Activated T-cell treated with anti-CD3 and anti-CD28 coated beads for 24 hours (primary cell): ENCODE data around the gene MRPS12.

ENCODE experiments used
- DNase-seq: peaks from one replicate; pipeline ENCODE4 v3.0.0-alpha.2; 2020; ENCODE audit warnings: low read depth

MRPS12 gene

DNA sequence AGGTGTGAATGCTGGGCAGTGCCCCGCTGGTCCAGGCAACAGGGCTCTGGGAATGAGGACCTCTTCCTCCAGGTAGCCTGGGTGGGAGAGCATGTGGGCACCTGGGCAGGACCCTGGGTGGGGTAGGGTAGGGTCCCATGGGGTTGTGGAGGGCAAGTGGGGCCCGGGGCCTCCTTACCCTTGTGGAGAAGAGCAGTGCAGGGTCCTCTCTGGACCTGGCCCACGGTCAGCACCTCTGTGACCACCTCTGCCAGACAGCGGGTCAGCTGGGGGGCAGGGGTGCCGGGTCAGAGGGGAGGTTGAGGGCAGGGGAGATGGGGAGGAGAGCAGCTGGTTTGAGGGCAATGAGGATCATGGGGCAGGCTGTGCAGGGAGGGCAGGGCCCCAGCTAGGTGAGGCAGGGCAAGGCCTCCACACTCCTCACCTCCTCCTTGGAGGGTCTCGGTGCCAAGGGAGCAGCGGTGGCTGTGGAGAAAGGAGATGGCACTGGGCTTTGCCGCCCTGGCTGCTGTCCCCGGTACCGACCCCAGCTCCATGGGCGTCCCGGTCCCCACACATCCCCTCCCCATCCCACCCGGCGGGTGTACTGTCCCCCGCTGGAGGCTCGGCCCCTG, 19.2 kb upstream of the MRPS12 start:
- no peak for DNase-seq

DNA sequence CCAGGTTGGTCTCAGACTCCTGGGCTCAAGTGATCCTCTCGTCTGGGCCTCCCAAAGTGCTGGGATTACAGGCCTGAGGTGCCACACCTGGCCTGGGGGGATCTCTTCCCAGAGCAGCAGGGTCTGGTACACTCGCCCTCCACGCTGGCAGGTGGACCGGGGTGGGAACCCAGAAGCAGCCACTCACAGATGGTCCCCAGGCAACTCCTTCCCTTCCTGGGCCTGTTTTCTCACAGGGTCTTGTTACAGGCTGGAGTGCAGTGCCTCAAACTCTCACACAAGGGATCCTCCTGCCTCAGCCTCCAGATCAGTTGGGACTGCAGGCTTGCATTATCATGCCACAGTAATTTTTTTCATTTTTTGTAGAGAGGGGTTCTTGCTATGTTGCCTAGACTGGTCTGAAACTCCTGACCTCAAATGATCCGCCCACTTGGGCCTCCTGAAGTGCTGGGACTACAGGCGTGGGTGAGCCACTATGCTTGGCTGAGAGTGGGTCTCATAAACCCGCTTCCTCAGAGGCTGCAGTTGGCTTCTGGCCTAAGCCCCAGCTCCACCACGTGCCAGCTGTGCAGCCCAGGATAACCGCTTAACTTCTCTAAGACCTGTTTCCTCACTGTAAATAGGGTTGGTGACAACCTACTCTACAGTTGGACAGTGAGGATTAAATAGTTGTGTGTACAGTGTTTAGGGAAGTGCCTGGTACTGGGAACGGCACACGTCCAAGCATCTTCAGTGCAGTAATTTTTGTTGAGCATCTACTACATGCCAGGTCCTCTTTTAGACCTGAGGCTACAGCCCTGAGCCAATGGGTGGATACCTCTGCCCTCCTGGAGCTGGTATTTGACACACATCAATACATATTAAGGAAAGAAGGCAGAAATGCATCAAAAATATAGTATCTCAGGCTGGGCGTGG, 17.9 kb upstream of the MRPS12 start:
- DNase-seq, result no peak

DNA sequence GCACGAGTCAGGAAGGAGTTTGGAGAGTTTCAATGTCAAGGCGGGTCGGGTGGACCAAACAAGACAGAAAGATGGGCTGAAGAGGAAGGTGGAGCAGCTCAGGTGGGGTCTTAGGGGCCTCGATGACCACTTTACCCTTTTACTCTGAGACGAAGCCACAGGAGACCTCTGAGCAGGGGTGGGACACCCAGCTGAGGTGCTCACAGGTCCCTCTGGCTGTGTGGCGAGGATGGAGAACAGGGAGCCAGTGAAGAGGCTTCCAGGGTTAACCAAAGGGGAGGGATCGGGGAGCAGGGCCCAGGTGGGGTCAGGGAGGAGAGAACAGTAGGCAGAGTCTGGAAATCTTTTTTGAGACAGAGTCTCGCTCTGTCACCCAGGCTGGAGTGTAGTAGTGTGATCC, 16.8 kb upstream of the MRPS12 start:
- DNase-seq, result no peak

DNA sequence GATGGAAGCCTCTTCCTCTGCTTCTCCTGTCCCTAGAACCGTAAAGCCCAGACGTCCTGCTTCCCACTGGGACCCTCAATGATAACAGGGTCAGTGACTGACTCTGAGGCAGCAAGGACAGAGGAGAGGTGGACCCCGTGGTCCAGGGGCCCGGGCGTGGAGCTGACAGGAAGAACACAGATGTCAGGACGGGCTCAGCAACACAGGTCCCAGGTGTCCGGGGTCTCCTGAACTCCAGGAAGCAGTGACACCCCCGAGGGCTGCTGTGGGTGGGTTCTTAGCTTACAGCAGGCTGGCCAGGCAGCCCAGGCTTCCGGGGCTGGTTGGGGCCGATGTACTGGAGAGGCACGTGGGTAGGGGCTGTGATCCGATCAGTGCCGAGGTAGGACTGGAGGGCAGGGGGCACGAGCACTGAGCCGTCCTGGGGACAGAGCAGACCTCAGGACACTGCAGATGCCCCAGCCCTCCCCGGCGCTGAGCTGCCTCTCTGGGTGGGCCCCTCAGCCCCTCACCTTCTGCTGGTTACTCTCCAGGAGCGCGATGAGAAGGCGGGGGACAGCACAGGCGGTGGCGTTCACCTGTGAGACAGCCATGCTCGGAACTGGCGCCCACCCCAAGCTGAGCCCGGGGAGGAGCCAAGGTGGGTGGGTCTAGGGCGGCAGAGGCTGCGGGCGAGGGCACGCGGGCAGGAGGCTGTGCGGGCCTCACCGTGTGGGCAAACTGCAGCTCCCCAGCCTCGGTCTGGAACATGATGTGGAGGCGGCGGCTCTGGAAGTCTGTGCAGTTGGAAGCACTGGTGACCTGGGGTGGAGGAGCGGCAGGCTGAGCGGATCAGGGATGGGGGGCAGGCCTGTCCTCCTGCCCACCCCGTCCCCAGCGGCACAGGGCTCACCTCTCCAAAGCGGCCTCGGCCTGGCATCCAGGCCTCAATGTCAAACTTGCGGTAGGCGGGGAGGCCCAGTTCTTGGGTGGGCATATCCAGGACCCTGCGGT, 15.1 kb upstream of the MRPS12 start:
- DNase-seq, result no peak

DNA sequence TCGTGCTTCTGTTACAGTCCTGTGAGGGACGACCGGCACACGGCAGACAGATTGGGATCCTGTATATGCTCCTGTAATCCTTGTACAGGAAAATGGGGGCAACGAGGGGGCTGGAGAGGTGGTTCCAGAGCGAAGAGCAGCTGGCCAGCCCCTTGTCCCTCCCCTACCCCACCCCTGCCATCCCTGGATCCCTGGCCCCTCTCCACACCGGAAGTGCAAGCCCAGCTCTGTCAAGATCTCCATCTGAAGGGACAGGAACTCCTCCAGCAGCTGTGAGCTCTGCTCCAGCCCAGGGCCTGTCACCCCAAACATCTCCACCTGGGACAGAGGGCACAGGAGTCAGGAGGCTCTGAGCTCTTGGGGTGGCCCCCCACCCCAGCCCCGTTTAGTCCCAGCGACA, 13.2 kb upstream of the MRPS12 start:
- DNase-seq, result no peak

DNA sequence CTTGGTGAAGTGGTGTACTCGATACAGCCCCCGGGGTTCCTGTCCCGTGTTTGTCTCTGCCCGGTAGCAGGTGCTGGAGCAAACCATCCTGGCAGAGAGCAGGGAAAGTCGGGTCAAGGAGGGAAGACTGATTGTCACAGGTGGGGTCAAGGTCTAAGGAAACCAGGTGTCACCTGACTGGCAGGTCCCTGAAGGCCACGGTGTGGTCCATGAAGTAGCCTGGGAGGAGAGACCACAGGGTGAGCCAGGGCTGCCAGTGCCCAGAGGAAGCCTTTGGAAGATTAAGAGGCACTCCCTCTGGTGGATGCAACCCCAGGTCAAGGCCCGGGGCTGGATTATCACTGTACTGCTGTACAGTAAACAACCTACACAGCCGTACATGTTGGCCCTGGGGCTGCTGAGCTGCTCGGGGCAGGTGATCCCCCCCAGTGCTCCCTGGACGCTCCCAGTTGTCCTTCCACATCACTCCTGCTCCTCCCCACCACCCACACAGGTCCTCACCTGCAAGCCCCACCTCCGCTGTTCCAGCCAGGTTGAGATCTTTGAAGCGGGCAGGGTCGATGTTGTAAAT, 12.7 kb upstream of the MRPS12 start:
- DNase-seq, result no peak

DNA sequence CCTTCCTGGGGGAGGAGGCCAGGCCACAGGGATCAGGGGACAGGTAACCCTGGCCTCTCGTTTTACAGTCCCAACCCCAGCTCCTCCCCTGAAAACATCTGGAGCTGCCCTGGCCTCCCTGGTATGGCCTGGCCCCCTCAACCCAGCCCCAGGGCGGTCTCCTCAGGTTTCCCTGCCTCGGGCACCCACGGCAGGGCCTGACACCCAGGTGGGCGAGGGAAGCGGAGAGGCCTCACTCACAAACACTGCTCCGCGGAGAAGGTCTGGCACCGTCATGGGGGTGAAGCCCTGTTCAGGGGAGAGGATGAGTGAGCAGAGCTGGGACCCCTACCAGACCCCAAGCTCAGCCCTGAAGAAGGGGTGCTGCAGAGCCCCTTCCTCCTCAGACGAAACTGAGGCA, 12.2 kb upstream of the MRPS12 start:
- no peak for DNase-seq

DNA sequence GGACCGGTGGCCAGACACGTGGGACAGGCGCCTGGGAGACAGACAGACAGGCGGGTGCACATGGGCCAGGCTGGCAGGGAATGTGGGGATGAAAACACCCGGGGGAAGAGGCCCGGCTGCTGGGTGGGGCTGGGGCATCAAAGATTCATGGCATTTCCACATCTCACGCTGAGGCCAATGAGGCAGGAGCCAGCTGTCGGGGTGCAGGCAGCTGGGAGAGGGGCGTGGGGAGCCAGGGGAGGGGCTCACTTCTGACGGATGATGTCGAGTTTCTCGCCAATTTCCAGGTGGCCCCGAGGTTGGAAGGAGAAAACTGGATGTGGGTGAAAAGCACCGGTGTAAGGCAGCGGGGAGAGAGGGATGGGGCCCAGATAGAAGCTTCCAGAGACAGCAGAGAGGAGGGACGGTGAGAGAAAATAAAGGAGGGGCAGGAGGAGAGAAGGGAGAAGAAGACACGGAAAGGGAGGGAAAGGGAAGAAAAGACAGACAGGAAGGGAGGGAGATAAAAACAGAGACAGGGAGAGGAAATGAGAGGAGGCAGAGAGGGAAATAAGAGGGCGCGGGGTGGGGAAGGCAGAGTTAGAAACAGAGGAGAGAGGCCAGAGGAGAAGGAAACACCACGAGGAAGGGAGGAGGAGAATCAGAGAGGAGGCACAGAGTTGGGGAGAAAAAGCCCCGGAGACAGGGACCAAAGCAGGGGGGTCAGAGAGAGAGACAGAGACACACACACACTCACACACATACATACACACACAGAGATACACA, 10.7 kb upstream of the MRPS12 start:
- DNase-seq, result no peak

DNA sequence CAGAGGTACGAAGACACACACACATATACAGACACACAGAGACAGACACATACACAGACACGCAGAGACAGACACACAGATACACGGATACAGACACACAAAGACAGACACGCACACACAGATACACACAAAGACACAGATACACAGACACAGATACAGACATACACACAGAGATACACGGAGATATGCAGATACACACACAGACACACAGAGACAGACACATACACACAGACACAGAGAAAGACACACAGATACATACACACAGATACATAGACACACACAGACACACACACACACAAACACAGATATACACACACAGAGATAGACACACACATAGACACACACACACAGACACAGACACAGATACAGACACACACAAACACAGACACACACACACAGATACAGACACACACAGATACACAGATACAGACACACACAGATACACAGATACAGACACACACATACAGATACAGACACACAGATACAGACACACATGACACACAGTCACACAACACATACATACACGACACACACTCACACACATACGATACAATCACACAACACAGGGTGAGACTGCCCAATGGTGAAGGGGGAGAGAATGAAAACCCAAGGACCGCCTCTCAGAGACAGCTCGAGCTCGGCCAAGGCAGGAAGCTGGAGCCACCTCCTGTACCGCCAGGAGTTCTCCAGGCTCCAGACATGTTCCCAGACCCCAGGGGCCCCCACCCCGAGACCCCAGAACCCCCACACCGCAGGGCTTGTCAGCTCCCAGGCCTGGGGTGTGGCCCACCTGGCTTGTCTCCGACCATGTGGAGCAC, 9.9 kb upstream of the MRPS12 start:
- no peak for DNase-seq

DNA sequence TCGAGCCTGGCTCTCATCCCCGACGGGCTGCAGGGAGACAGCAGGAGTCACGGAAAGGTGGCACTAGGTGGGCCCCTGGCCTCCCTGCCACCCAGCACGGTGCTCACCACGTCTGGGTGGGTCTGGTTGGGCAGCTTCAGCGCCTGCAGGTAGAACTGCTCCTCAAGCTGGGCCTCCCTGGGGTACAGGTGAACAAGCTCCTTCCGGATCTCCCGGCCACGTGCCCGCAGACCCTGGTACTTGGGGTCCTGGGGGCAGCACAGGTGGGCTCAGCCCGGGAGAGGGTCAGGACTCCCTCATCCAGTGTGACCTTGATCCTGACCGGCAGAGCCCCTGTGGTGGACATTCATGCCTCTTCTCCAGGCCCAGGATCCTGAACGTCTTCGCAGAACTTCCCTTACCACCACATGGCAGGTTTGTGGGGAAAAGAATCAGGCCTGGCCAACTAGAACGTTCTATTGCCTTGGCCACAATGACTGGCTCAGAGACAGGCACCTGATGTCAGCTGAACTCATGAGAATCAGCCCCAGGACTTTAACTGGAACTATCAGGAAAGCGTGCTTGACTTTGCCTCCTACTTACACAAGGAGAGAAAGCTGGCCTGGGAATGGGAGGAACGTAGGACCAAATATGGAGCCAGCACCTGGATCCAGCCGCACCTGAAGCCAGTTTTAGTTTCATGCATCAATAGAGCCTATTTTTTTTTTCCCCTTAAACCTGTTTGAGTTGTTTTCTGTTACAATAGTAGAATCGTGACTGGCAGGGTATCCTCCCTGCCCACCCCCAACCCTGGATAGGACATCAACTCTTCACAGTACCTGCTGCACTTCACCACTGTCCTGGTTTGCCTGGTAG, 9.1 kb upstream of the MRPS12 start:
- no peak for DNase-seq

DNA sequence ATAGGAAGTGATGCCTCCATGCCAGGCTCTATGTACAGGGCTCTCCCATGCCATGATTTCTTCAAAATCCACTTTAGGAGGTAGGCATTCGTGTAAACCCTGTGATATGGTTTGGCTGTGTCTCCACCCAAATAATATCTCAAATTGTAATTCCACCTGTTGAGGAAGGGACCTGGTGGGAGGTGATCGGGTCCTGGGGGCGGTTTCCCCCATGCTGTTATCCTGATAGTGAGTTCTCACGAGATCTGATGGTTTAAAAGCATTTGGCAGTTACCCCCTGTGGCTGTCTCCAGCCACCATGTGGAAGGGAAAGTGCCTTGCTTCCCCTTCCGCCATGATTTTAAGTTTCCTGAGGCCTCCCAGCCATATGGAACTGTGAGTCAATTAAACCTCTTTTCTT, 8.3 kb upstream of the MRPS12 start:
- no peak for DNase-seq

DNA sequence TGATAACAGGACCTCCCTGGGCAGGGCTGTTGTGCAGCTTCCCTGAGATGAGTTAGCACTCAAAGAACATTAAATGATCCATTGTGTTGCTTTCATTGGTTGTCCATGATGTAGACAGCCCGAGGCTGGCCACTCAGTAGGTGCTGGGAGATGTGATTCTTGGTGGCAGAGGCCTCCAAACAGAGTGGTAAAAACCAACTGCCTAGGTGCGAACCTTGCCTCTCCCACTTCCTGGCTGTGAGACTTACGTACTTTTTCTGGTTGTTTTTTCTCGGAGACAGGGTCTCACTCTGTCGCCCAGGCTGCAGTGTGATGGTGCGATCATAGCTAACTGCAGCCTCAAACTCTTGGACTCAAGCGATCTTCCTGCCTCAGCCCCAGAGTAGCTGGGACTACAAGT, 6.4 kb upstream of the MRPS12 start:
- no peak for DNase-seq

DNA sequence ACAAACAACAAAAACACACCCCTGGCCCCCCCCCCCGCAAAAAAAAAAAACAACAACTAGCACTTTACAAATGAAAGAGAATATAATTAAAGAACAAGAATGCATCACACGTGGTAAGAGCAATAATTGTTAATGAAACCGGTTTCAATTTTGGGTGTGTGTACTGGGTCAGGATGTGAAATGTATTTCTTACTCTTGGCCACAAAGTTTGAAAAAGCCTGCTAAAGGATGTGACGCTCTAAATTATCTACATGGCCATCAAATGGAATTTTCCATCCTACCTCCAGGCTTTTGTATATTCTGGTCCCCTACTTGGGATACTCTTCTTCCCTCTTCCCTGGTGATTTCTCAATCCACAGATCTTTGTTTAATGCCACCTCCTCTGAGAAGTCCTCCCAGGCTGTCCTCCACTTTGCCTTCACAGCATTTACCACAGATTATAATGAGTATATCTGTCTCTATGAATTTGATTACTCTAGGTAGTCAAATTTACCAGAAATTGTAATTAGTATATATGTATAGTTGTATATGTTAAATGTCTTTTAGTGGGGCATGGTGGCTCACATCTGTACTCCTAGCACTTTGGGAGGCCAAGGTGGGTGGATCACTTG, 2.2 kb upstream of the MRPS12 start:
- DNase-seq, result no peak

DNA sequence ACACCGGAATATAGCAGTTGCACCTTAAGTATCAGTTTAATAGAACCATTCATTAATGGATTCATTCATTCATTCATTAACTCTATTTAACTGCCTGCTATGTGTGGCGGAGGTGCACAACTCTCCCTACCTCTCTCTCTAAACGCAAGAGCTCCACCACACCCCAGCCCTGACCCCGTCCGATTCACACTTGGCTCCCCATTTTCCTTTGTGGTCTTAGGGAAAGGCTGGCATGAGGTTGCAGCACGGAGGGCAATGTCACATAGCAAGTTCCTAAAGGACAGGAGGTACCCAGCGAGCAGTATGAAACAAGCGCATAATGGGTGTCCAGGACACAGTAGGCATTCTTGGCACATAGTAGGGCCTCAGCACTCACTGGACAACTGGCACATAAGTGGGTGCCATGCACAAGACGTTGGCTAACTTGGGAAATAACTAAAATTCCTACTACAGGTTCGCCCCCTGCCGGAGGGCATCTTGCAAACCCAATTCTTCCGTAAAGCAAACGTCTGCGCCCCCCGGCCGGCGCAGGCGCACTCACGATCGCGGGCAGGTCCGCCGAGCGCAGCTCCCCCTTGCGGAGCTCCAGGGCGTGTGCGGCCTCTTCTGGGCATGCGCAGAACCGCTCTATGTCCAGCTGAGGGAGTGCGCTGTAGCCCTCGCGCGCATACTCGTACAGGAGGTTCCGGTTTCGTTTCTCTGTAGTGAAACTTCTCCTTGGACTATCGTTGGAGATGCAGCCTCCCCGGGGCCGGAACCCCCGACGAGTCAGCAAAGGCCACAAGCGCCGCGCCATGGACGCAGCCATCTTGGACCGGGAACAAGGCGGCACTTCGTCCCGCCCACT, 592 bp upstream of the MRPS12 start, which contains the start of gene SARS2:
Gene SARS2 (minus strand): TSS at position 835 of the 847 bp plus-strand sequence. CDS start 27 bp downstream, at position 808.
- DNase-seq, result peak; percentile 88

DNA sequence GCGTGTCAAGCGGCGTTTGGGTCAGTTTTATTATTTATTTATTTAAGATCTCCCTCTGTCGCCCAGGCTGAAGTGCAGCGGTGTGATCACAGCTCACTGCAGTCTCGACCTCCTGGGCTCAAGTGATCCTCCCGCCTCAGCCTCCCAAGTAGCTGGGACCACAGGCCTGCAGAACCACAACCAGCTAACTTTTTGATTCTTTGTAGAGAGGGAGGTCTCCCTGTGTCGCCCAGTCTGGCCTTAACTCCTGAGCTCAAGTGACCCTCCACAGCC, 713 bp downstream of the MRPS12 start:
- DNase-seq, result no peak

DNA sequence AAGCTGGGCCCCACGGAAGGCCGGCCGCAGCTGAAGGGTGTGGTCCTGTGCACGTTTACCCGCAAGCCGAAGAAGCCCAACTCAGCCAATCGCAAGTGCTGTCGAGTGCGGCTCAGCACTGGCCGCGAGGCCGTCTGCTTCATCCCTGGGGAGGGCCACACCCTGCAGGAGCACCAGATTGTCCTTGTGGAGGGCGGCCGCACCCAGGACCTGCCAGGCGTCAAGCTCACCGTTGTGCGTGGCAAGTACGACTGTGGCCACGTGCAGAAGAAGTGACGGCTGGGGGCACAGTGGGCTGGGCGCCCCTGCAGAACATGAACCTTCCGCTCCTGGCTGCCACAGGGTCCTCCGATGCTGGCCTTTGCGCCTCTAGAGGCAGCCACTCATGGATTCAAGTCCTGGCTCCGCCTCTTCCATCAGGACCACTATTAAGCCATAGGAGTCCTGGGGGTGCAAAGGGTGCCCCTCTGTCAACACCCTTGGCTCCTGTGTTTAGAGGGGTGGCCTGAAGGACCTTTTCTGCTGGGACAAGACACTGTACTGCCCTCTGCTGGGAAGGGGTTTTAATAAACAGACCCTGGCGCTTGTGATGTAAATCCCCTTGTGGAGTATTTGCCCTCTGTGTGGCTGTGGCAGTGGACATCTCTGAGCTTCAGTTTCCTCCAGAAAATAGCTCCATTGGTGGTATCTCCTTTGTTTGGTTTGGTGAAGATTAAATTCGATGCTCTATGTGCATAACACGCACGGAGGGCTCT, 1.9 kb downstream of the MRPS12 start:
- no peak for DNase-seq

DNA sequence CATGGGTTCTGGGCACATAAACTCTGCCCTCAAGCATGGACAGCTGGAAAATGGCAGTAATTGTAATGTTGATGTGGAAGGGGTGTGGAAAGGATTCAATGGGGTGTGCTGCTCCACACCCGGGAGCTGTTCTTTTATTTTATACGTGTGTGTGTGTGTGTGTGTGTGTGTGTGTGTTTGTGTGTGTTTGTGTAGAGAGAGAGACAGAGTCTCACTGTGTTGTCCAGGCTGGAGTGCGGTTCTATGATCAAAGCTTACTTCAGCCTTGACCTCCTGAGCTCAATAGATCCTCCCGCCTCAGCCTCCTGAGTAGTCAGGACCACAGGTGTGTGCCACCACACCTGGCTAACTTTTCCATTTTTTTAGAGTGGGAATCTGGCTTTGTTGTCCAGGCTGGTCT, 2.8 kb downstream of the MRPS12 start:
- DNase-seq, result no peak

DNA sequence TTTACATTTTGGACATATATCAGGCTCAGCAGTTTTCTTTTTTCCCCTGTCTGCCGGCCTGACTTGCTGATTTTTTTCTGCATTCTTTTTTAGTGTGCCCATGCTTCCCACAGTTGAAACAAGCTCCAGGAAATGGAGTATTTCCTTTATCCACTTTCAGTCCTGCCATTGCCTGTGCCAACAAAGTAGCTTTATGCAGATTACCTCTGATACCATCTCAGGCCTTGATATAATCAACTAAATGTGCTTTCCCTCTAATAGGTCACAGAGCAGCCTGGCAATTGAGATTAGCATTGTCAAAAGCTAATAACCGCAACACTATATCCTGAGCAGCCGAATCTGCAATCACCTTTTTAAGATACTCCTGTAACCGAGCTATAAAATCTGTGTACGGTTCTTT, 9.2 kb downstream of the MRPS12 start:
- no peak for DNase-seq
